SH-SY5Y (cell line): ENCODE results near the gene SPEF1.

ENCODE experiments used
- GATA2 ChIP-seq: IDR thresholded peaks from 2 replicates; pipeline ENCODE4 v1.6.1; 2011; ENCODE audit warnings: mild to moderate bottlenecking, low read depth, low read length
- GATA3 ChIP-seq: IDR thresholded peaks from 2 replicates; pipeline ENCODE4 v1.6.1; 2011; ENCODE audit warnings: low read depth, mild to moderate bottlenecking, low read length, moderate library complexity

- no peak for TF ChIP-seq GATA2
- no peak for TF ChIP-seq GATA3
Measured at GRCh38 chr20:3775457-3776108, 5.7 kb downstream of the SPEF1 start.
